Measurements from ENCODE around the gene NPVF.

DNA sequence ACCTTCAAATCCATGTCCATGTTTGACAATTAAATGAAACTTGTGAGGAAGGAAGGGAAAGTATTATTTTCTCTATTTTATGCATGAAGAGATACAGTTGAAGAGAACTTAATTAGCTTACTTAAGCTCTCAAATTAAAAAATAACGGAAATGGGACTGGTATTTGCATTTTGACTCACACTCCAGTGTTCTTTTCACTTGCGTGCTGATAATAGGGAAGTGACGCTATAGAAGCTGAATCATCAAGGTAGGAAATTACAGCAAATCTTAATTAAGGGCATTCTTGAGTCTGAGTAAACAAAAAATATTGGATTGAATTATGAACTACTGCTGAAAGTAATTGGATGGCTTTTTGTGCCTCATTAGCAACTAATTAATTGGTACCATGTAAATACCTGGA lies 44.0 kb upstream of the NPVF start:
- TF ChIP-seq, protein P1, sequence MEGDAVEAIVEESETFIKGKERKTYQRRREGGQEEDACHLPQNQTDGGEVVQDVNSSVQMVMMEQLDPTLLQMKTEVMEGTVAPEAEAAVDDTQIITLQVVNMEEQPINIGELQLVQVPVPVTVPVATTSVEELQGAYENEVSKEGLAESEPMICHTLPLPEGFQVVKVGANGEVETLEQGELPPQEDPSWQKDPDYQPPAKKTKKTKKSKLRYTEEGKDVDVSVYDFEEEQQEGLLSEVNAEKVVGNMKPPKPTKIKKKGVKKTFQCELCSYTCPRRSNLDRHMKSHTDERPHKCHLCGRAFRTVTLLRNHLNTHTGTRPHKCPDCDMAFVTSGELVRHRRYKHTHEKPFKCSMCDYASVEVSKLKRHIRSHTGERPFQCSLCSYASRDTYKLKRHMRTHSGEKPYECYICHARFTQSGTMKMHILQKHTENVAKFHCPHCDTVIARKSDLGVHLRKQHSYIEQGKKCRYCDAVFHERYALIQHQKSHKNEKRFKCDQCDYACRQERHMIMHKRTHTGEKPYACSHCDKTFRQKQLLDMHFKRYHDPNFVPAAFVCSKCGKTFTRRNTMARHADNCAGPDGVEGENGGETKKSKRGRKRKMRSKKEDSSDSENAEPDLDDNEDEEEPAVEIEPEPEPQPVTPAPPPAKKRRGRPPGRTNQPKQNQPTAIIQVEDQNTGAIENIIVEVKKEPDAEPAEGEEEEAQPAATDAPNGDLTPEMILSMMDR (IDR thresholded peaks at IDR 0.05): no peak
- TF ChIP-seq POLR2AphosphoS5 (IDR thresholded peaks at IDR 0.05) (no peak), EP300 (IDR thresholded peaks at IDR 0.05) (no peak), POLR2A (IDR thresholded peaks at IDR 0.05) (no peak)

Data from suprapubic skin (tissue), 4 donors.